Measurements from ENCODE around the gene MN1. TPM values are rescaled to one million over a fixed set of nuclear protein-coding genes. Genes with fewer than 3 reads are reported as not detected.

The MN1 gene
- total RNA-seq, 1 experiment from 2014 or later = 8.2 TPM

DNA sequence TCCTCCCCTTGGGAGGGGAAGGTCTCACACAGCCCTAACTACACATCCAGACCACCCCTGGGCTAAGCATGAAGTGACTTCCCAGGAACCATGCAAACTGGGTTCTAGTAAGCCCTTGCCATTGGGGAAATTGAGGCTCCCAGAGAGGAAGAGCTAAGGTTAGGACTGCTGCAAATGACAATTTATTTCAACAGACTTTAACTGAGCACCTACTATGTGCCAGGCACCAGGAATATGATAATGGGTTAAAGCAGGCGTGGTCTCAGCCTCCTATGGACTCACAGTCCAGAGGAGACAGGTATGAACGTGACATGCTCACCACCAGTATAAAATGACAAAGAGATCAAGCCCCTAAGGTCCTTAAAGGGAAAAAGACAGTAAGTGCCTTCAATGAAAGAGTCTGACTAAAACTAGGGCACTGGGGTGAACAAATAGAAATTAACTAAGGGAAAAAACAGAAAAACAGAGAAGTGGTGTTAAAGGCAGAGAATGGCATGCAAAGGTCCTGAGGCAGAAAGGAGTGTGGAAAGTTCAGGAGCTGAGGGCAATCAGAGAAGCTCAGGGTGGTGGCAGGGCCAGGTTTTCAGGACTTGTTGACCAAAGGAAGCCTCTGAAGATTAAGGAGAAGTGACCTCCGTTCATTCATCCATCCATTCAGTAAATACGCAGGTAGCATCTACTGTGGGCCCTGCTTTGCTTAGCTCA, 14.4 kb upstream of the MN1 start:
- Histone ChIP-seq H3K27me3 (ENCODE audit: insufficient read depth, low read depth) (no peaks in the 10 kb centered on the region), H3K4me3 (no peak overlapping the region), H3F3A (ENCODE audit: insufficient read depth, low read depth) (no peaks in the 10 kb centered on the region; the same call in 1 of the 2 replicates), H3K36me3 (ENCODE audit: low read depth) (no peaks in the 10 kb centered on the region), H3K4me2 (no peak overlapping the region), H3K4me1 (replicated peaks; ENCODE audit: insufficient read depth) (no peaks in the 10 kb centered on the region), H4K20me1 (ENCODE audit: insufficient read depth) (no peaks in the 10 kb centered on the region), H3K9me2 (ENCODE audit: insufficient read depth) (no peaks in the 10 kb centered on the region), H2AFZ (no peak overlapping the region), H3K79me2 (ENCODE audit: low read depth) (no peaks in the 10 kb centered on the region), H3K9me3 (ENCODE audit: insufficient read depth, low read depth) (no peaks in the 10 kb centered on the region), H3K27ac (no peak overlapping the region)
- intact Hi-C loops (cut with micrococcal nuclease; ENCODE audit: unreplicated experiment) = no loop called here
- CTCF ChIA-PET = no interaction called here
- POLR2A ChIA-PET (ENCODE audit: unreplicated experiment) = no interaction called here
- no TSS peak for BruUV-seq (replicated peaks)
- no peak for DNase-seq
- TF ChIP-seq, protein P1, sequence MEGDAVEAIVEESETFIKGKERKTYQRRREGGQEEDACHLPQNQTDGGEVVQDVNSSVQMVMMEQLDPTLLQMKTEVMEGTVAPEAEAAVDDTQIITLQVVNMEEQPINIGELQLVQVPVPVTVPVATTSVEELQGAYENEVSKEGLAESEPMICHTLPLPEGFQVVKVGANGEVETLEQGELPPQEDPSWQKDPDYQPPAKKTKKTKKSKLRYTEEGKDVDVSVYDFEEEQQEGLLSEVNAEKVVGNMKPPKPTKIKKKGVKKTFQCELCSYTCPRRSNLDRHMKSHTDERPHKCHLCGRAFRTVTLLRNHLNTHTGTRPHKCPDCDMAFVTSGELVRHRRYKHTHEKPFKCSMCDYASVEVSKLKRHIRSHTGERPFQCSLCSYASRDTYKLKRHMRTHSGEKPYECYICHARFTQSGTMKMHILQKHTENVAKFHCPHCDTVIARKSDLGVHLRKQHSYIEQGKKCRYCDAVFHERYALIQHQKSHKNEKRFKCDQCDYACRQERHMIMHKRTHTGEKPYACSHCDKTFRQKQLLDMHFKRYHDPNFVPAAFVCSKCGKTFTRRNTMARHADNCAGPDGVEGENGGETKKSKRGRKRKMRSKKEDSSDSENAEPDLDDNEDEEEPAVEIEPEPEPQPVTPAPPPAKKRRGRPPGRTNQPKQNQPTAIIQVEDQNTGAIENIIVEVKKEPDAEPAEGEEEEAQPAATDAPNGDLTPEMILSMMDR (conservative IDR thresholded peaks at IDR 0.05) = no peak
- TF ChIP-seq EZH2 (IDR thresholded peaks at IDR 0.05; ENCODE audit: low read depth) = no peak

DNA sequence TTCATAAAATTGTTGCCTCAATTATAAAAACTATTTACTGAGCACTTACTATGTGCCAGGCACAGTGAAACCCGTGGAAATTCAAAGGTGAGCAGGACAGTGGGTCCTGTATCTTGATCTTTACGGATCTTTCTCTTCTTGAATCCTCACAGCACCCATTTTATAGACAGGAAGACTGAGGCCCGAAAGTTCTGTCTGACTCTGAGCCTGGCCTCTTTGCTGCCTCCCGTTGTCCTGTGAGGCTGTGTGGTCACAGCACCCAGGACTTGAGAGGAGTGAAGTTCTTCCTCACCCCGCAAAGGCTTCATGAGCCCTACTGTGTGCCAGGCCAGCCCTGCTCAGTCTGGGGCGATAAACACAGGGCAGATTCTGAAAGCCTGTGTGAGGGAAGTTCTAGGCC, 13.4 kb upstream of the MN1 start:
- H3K9me2 ChIP-seq (ENCODE audit: insufficient read depth) = no peaks in the 10 kb centered on the region
- CTCF ChIA-PET = no interaction called here
- POLR2A ChIA-PET (ENCODE audit: unreplicated experiment) = no interaction called here

DNA sequence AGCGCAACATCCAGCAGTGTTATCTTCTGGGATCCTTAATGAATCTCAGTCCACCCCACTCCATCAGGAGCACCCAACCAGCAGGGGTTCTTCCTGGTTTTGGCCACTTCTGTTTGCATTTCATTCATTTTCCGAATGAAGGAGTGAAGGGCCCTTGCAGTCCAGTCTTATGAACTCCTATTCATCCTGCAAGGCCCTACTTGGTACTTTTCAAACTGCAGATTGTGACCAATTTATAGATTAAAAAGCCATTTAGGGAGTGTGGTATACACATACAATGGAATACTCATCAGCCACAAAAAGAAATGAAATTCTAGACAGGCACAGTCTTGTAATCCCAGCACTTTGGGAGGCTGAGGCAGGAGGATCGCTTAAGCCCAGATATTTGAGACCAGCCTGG, 10.2 kb upstream of the MN1 start:
- TF ChIP-seq EZH2 (IDR thresholded peaks at IDR 0.05; ENCODE audit: low read depth) = no peak
- TF ChIP-seq, protein P1 (conservative IDR thresholded peaks at IDR 0.05) = no peak
- Histone ChIP-seq H3K27ac (no peak overlapping the region), H3K36me3 (ENCODE audit: low read depth) (no peaks in the 10 kb centered on the region), H3K4me1 (replicated peaks; ENCODE audit: insufficient read depth) (no peaks in the 10 kb centered on the region), H3K4me2 (no peak overlapping the region), H3K4me3 (no peak overlapping the region), H3K27me3 (ENCODE audit: insufficient read depth, low read depth) (no peaks in the 10 kb centered on the region), H3K79me2 (ENCODE audit: low read depth) (no peaks in the 10 kb centered on the region), H3K9me3 (ENCODE audit: insufficient read depth, low read depth) (no peaks in the 10 kb centered on the region), H3F3A (ENCODE audit: insufficient read depth, low read depth) (no peaks in the 10 kb centered on the region; the same call in none of the 2 replicates), H2AFZ (no peak overlapping the region), H4K20me1 (ENCODE audit: insufficient read depth) (no peaks in the 10 kb centered on the region), H3K9me2 (ENCODE audit: insufficient read depth) (no peaks in the 10 kb centered on the region)
- intact Hi-C loops (cut with micrococcal nuclease; ENCODE audit: unreplicated experiment) = no loop called here
- POLR2A ChIA-PET (ENCODE audit: unreplicated experiment) = no interaction called here
- CTCF ChIA-PET = no interaction called here
- BruUV-seq (replicated peaks) = no TSS peak
- DNase-seq = no peak

More for the DNA sequence above, 13.4 kb upstream of the MN1 start:
- DNase-seq = no peak
- Histone ChIP-seq H3K4me3 (no peak overlapping the region), H3F3A (ENCODE audit: insufficient read depth, low read depth) (no peaks in the 10 kb centered on the region; the same call in 1 of the 2 replicates), H3K9me3 (ENCODE audit: insufficient read depth, low read depth) (no peaks in the 10 kb centered on the region), H3K27me3 (ENCODE audit: insufficient read depth, low read depth) (no peaks in the 10 kb centered on the region), H4K20me1 (ENCODE audit: insufficient read depth) (no peaks in the 10 kb centered on the region), H3K27ac (no peak overlapping the region), H3K36me3 (ENCODE audit: low read depth) (no peaks in the 10 kb centered on the region), H3K79me2 (ENCODE audit: low read depth) (no peaks in the 10 kb centered on the region), H3K4me1 (replicated peaks; ENCODE audit: insufficient read depth) (no peaks in the 10 kb centered on the region), H2AFZ (no peak overlapping the region), H3K4me2 (no peak overlapping the region)
- intact Hi-C loops (cut with micrococcal nuclease; ENCODE audit: unreplicated experiment) = no loop called here
- TF ChIP-seq, protein P1 (conservative IDR thresholded peaks at IDR 0.05) = no peak
- no peak for TF ChIP-seq EZH2 (IDR thresholded peaks at IDR 0.05; ENCODE audit: low read depth)
- BruUV-seq (replicated peaks) = no TSS peak

All from PC-9 (cell line).